NCI-H128 (cell line): ENCODE results near the gene CCDC149.
"Not testable (repeated sequence)": the region's sequence is repeated elsewhere in the genome, so short reads cannot be mapped to it uniquely, and the experiment has no call there.

ENCODE experiments used
- DNase-seq: peaks from one replicate; lab custom pipeline; 2025; ENCODE audit not compliant: unreplicated experiment; lab: John Stamatoyannopoulos, UW

The CCDC149 gene

GRCh38 chr4:24917076-24917856, 4.4 kb upstream of the CCDC149 start:
- no peak for DNase-seq

GRCh38 chr4:24915121-24915922, 2.5 kb upstream of the CCDC149 start:
- DNase-seq: no peak

- no peak for DNase-seq
Measured at GRCh38 chr4:24914460-24914859, 1.6 kb upstream of the CCDC149 start.

- no peak for DNase-seq
Measured at GRCh38 chr4:24913119-24913485, 260 bp upstream of the CCDC149 start.

GRCh38 chr4:24910499-24910898, 2.3 kb downstream of the CCDC149 start:
- no peak for DNase-seq

GRCh38 chr4:24909606-24910005, 3.2 kb downstream of the CCDC149 start:
- DNase-seq: not testable (repeated sequence)

GRCh38 chr4:24897639-24898038, 15.2 kb downstream of the CCDC149 start:
- DNase-seq: no peak

- no peak for DNase-seq
Measured at GRCh38 chr4:24896977-24897376, 15.9 kb downstream of the CCDC149 start.

GRCh38 chr4:24896056-24896455, 16.8 kb downstream of the CCDC149 start:
- DNase-seq: no peak

- no peak for DNase-seq
Measured at GRCh38 chr4:24895461-24895860, 17.4 kb downstream of the CCDC149 start.

- DNase-seq: no peak
Measured at GRCh38 chr4:24894846-24895245, 18.0 kb downstream of the CCDC149 start.

- no peak for DNase-seq
Measured at GRCh38 chr4:24894243-24894642, 18.6 kb downstream of the CCDC149 start.

- DNase-seq: no peak
Measured at GRCh38 chr4:24892778-24893177, 20.1 kb downstream of the CCDC149 start.

GRCh38 chr4:24892278-24892677, 20.6 kb downstream of the CCDC149 start:
- DNase-seq: no peak

GRCh38 chr4:24890561-24891126, 22.2 kb downstream of the CCDC149 start:
- DNase-seq: no peak

- DNase-seq: no peak
Measured at GRCh38 chr4:24889991-24890390, 22.9 kb downstream of the CCDC149 start.

- no peak for DNase-seq
Measured at GRCh38 chr4:24888475-24889344, 24.1 kb downstream of the CCDC149 start.

GRCh38 chr4:24887881-24888430, 24.9 kb downstream of the CCDC149 start:
- DNase-seq: no peak

- no peak for DNase-seq
Measured at GRCh38 chr4:24886596-24886995, 26.2 kb downstream of the CCDC149 start.

- DNase-seq: no peak
Measured at GRCh38 chr4:24885342-24885741, 27.5 kb downstream of the CCDC149 start.

GRCh38 chr4:24884902-24885301, 27.9 kb downstream of the CCDC149 start:
- DNase-seq: no peak
